HG02798 (cell line): ENCODE results near the gene THOC5.
"Not testable (repeated sequence)": the region's sequence is repeated elsewhere in the genome, so short reads cannot be mapped to it uniquely, and the experiment has no call there.

Source experiments
- ATAC-seq: cut with Tn5 transposase; IDR thresholded peaks from one replicate; pipeline ENCODE4 v1.9.1; 2021; ENCODE audit warnings: mild to moderate bottlenecking; ENCODE audit not compliant: unreplicated experiment, poor library complexity

The THOC5 gene

DNA sequence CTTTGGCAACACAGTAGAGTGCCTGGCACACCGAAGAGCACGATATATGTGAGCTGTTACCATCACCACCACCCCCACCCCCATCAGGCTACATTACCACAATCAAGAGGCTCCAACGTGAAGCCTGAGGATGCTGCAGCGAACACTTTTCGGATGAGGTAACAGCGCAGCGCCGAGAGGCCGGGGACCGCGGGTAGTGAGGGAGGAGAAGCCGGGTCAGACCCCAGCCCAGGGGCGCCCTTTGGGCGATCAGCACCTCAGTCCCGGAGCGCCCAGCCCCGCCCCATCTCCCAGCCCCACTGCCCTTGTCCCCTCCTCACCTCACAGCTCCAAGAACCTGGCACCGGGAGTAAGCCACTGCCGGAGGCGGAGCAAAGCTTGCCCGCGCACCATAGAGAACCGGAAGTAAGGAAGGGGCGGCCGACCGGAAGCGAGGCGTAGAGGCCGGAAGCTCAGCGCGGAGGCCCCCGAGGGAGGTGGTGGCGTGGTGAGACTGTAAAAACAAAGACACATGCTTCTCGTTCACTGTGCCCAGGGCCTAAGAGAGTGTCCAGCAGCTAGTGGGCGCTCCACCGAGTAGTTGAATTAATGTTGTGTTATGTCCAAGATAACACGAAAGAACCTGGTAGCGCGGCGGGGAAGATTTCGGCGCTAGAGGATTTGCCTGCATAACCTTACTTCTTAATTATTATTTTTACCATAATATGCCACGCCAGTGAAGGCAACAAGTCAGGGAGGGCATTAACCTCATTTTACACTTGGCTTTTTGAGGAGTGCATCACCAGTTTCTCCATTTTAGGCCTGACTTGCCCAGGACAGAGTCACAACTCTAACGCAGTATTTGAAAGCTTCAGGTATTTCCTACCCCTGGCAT lies at the start of gene THOC5:
Gene THOC5, minus strand, starts transcription at position 407 of the 874 bp plus-strand sequence. CDS start 4,610 bp downstream, outside the sequence.
- ATAC-seq, result peak; percentile 97

DNA sequence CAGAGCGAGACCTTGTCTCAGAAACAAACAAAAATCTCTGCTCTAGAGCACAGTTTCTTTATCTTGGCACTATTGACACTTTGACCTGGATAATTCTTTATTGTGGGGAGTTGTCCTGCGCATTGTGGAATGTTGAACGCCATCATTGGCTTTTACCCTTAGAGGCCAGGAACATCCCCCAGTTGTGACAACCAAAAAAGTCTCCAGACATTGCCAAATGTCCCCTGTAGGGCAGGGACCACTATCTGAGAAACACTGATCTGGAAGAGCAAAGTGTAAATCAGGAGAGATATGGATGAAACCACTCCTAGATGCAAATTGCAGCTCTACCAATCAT lies 45.1 kb upstream of the THOC5 start:
- no peak for ATAC-seq

DNA sequence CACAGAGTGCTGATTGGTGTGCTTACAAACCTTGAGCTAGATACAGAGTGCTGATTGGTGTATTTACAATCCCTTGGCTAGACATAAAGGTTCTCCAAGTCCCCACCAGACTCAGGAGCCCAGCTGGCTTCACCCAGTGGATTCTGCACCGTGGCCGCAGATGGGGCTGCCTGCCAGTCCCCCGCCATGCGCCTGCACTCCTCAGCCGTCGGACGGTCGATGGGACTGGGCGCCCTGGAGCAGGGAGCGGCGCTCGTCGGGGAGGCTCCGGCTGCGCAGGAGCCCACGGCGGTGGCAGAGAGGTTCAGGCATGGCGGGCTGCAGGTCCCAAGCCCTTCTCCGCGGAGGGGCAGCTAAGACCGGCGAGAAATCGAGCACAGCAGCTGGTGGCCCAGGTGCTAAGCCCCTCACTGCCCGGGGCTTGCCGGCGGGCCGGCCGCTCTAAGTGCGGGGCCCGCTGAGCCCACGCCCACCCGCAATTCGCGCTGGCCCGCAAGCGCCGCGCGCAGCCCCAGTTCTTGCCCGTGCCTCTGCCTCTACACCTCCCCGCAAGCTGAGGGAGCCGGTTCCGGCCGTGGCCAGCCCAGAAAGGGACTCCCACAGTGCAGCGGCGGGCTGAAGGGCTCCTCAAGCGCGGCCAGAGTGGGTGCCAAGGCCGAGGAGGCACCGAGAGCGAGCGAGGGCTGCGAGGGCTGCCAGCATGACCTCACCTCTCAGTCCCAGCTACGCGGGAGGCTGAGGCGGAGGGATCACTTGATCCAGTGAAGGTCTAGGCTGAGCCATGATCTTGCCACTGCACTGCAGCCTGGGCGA lies 44.5 kb upstream of the THOC5 start:
- ATAC-seq, result not testable (repeated sequence)

DNA sequence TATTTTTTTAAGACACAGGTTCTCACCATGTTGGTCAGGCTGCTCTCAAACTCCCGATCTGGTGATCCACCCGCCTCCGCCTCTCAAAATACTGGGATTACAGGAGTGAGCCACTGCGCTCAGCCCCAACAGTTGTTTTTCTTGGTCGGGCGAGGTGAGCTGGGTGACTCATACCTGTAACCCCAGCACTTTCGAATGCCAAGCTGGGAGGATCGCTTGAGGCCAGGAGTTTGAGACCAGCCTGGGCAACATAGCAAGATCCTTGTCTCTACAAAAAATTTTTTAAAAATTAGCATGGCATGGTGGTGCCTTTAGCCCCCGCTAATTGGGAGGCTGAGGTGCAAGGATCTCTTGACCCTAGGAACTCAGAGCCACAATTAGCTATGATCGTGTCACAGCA lies 42.9 kb upstream of the THOC5 start:
- ATAC-seq, result no peak

DNA sequence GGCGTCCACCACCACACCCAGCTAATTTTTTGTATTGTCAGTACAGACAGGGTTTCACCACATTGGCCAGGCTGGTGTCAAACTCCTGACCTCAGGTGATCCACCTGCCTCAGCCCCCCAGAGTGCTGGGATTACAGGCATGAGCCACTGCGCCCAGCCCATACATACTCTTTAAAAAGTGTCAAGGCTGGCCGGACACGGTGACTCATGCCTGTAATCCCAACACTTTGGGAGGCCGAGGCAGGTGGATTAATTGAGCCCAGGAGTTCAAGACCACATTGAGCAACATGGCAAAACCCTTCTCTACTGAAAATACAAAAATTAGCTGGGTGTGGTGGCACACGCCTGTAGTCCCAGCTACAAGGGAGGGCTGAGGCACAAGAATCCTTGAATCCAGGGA lies 40.9 kb upstream of the THOC5 start:
- not testable (repeated sequence) for ATAC-seq

DNA sequence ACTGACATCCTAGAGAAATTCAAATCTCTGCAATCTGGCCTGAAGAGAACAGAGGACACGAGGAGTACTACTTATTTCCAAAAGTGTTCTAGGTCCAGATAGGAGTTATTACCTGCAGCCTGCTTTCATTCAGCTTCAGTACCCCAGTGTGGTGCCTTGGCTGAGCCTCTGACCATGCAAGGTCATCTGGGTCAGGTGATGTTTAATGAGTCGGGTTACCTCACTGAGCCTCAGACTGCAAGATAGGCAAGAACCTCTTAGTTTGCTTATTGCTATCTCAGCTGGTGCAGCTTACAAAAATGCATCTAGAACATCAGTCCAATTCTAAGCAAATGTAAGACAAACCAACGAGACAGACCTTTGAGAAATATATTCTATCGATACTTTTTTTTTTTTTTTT lies 40.4 kb upstream of the THOC5 start:
- no peak for ATAC-seq

DNA sequence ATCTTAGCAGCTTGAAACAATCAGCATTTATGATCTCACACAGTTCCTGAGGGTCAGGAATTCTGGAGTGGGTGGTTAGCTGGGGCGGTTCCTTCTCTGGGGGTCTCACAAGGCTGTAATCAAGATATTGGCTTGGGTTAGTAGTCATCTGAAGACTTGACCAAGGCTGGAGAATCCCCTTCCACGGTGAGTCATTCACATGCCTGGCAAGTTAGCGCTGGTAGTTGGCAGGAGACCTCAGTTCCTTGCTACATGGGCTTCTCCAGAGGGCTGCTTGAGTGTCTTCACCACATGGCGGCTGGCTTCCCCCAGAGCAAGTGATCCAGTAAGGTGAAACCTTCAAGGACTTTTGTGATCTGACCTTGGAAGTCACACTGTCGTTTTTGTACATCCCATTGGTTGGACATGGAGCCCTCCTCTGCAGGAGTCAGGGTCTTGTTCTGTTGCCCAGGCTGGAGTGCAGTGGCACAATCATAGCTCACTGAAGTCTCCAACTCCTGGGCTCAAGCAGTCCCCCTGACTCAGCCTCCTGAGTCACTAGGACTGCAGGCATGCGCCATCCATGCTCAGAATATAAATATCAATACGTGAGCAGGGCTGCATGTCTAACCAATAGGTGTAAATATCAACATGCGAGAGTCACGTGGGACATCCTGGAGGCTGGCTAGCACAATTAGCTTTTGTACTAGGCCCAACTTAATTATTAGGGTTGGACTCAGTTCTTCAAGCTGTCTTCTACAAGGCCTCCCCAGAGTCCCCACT lies 34.6 kb upstream of the THOC5 start:
- no peak for ATAC-seq

DNA sequence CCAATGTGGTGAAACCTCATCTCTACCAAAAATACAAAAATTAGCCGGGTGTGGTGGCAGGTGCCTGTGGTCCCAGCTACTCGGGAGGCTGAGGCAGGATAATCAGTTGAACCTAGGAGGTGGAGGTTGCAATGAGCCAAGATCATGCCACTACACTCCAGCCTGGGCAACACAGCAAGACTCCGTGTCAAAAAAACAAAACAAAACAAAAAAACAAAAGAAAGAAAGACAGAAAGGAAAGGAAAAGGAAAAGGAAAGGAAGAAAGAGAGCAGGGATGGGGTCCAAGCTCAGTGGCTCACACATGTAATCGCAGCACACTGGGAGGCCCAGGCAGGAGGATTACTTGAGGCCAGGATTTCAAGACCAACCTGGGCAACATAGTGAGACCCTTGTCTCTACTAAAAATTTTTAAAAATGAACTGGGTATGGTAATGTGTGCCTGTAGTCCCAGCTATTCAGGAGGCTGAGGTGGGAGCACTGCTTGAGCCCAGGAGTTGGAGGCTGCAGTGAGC lies 32.7 kb upstream of the THOC5 start:
- ATAC-seq, result not testable (repeated sequence)

DNA sequence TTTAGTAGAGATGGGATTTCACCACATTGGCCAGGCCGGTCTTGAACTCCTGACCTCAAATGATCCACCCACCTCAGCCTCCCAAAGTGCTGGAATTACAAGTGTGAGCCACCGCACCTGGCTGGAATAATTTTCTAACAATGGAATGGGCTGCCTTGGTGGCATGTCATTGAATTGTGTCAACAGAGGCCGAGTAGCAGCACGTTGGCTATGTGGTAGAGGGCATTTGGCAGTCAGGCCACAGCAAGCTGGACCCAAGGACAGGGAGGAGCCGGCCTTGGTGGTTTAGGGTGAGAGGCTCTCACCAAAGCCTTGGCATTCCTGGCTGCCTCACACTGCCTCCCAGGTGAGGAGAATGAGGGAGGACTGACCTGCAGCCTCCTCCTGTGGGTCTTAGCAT lies 31.4 kb upstream of the THOC5 start:
- no peak for ATAC-seq

DNA sequence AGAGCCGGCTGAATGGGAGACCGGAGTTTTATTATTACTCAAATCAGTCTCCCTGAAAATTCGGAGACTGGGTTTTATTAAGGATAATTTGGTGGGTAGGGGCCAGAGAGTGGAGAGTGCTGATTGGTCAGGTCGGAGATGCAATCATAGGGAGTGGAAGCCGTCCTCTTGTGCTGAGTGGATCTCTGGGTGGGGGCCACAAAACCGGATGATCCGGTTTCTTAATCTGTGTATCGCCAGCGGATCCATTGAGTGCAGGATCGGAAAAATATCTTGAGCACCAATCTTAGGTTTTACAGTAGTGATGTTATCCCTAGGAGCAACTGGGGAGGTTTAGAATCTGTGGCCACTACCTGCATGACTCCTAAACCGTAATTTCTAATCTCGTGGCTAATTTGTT lies 28.2 kb upstream of the THOC5 start:
- ATAC-seq, result no peak

DNA sequence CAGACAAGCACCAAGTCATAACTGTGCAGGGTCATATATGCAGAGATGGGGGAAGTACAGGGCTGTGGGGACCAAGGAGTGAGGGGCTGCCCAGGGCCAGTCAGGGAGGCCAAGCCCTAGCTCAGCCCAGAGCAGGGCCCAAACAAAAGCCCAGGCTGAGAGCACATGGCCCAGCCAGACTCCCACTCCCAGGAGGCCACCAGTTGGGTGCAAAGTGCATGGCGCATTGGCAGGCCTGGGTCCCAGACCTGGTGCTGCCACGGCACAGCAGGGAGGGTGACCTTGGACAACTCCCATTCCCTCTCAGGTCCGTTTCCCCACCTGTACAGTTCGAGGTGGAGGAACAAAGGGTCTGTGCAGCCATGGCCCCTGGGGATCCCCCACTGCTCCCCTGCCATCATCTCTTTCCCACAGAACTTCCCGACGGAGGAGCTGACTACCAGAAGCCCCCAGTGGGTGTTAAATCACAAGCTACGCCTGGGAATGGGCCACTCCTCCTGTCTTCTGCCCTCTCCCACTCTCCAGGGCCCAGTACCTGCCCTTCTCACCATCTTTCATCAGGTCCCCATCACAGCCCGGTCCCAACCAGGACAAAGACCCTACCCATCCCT lies 26.7 kb upstream of the THOC5 start:
- ATAC-seq, result no peak

DNA sequence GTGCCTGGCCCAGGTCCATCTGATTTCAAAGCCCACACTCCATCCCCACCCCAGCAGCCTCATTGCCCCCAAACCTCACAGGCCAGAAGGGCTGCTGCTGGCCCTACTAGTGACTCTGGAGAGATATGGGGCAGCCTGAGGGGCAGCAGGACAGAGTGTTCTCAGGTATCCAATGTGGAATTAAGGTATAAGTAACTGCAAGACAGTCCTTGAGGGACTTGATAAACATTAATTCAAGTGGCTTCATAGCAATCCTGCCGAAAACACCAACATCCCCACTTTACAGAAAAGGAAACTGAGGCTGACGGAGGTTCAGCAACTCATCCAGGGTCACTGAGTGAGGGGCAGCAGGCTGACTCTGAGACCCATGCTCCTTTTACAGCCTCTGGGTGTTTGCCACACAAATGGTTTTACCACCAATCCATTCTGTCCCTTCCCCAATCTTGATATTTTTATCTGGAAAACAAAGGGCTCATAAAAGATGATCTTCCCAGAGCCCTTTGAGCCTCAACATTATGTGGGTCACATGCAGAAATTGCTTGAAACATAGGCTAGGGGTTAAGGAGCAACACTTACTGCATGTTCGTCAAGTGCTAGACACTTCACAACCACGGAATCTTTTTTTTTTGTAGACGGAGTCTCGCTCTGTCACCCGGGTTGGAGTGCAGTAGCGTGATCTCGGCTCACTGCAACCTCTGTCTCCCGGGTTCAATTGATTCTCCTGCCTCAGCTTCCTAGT lies 25.1 kb upstream of the THOC5 start:
- no peak for ATAC-seq

DNA sequence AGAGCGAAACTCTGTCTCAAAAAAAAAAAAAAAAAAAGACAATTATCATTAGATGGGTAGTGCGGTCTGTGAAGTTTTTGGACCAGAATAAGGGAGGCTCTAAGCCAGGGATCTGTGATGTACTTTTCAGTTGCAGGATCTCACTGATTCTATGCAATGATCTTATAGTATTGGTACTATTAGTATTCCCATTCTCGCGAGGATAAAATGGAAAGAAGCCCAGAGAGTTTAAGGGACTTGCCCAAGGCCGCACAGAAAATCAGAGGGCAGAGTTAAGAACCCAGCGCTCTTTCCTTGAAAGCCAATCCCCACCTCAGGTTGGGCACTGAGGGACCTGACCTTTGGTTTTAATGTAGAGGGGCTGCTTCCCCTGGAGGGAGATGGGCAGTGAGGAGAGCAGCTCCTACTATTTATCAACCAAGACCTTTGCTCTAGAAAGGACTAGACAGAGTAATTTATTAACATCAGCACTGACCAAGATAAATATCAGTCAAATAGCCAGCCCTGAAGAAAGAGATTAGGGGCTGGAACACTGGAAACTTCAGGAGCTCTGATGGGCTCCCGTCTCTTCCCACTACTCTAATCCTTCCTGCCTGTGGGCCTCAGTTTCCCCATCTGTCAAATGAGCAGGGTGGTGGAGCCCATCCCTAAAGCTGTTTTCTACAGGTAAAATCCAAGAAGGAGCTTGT lies 21.3 kb upstream of the THOC5 start:
- no peak for ATAC-seq

DNA sequence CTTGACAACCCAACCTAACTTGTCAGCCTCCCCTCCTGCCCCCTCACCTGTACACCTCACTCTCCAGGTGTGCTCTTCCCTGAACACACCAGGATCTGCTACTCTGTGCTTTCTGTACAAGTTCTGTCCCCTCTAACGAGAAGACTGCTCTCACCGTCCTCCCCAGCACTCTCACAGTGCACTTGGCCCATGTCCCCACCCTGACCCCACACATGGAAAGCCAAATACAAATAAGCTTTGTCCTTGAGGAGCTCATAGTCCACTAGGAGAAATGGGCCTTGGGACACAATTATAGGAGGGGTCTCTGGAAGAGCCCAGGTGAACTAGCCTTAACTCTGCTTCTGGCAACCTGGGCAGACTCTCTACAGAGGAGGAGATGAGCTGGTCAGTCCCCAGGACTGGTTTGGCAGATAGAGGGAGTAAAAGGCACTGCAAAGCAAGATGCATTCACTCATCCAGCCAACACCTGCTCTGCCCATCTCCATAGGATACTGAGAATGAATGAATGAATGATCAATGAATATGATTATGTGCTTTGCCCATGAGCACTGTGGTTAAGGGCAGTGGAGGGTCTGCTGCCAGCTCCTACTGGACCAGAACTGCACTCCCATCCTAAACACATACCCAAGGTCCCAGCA lies 17.5 kb upstream of the THOC5 start:
- no peak for ATAC-seq

DNA sequence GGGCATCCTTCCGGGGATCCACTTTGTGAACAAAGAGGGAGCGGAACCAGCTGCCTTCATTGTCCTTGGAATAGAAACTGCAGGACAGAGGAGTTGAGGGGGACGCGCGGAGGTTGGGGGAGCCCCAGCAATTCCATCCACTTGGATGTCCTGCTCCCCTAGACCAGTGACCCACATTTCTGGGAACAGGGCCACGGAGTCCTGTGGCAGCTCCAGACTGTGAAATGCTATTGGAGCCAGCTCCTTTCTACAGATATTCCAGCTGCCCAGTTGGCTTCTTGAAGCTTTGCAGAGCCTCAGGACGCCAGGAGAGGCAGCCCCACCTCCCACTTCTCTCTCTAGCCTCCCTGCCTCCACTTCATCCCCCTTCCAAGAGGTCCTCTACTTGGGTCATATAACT lies 16.9 kb upstream of the THOC5 start:
- no peak for ATAC-seq

DNA sequence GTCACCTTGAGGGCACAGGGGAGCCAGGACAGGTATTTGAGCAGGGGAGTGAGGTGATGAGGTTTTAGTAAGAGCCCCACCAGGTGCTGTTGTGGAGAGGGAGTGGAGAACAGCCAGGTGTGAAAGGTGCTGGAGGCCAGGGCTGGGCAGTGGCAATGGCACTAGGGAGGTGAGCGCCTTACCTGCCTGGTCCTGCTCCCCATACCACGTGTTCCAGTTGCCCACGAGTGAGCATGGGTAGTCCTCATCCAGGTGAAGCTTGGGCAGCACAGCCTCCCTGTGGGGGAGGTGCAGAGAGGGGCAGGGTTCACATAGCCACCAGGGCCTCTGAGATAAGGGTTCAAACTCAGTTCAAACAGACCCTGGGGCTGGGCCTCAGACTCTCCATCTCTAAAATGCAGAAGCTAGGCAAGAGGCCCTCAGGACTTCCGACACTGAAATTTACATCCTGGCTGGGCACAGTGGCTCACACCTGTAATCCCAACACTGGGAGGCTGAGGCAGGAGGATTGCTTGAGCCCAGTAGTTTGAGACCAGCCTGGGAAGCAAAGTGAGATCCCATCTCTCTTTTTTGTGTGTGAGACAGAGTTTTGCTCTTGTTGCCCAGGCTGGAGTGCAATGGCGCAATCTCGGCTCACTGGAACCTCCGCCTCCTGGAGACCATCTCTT lies 15.6 kb upstream of the THOC5 start:
- no peak for ATAC-seq

DNA sequence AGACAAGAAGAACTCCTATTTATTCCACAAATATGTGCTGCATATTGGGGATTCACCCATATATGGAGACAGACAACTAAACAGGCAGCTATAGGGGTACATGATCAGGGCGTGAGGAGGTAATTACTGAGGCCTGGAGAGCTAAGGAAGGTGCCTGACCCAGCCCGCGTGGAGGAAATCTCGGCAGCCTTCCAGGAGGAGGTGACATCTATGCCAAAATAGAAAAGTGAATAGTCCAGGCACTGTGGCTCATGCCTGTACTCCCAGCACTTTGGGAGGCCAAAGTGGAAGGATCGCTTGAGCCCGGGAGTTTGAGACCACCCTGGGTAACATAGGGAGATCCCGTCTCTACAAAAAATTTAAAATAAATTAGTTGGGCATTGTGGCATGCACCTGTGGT lies 13.8 kb upstream of the THOC5 start:
- ATAC-seq, result no peak

DNA sequence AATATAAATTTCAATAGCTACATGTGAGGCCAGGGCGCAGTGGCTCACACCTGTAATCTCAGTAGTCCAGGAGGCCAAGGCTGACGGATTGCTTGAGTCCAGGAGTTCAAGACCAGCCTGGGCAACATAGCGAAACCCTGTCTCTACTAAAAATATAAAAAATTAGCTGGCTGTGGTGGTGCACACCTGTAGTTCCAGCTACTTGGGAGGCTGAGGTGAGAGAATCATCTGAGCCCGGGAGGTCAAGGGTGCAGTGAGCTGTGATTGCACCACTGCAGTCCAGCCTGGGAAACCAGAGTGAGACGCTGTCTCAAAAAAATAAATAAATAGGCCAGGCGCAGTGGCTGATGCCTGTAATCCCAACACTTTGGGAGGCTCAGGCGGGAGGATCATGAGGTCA lies 13.0 kb upstream of the THOC5 start:
- not testable (repeated sequence) for ATAC-seq
